Suprapubic skin (tissue), 4 donors: ENCODE measurements around the gene UBXN11. TPM values are rescaled to one million over a fixed set of nuclear protein-coding genes. Genes with fewer than 3 reads are reported as not detected.
A peak's percentile ranks its signal among the peaks of the same experiment; 100 is the strongest.

Source experiments
- DNase-seq, 2 donors: peaks; one replicate each; pipeline ENCODE4 v3.0.0-alpha.2; 2019; ENCODE audit warnings: low spot score in 2 of 2
- H3K27ac ChIP-seq: fragments of 200-600 bp; sonication (generic); one replicate; pipeline ENCODE4 v1.5.1; 2019
- H3K27me3 ChIP-seq: fragments of 200-600 bp; sonication (generic); one replicate; pipeline ENCODE4 v1.5.1; 2019
- H3K36me3 ChIP-seq: fragments of 200-600 bp; sonication (generic); one replicate; pipeline ENCODE4 v1.5.1; 2019
- H3K4me1 ChIP-seq: fragments of 200-600 bp; sonication (generic); one replicate; pipeline ENCODE4 v1.5.1; 2019
- H3K4me3 ChIP-seq: fragments of 200-600 bp; sonication (generic); one replicate; pipeline ENCODE4 v1.5.1; 2019; ENCODE audit warnings: mild to moderate bottlenecking
- H3K9me3 ChIP-seq: fragments of 200-600 bp; sonication (generic); one replicate; pipeline ENCODE4 v1.5.1; 2019
- CTCF ChIP-seq, 2 donors: fragments of 200-600 bp in 1 of 2; fragments of 450-650 bp in 1 of 2; sonication (generic) in 1 of 2; IDR thresholded peaks; one replicate each; pipeline ENCODE4 v1.5.1; 2016 to 2019; ENCODE audit warnings: antibody characterized with exemption in 2 of 2, mild to moderate bottlenecking in 1 of 2, moderate library complexity in 1 of 2
- EP300 ChIP-seq: sonication (generic); formaldehyde crosslinking; IDR thresholded peaks from one replicate; pipeline ENCODE4 v1.6.1; 2017; ENCODE audit warnings: antibody characterized with exemption
- POLR2A ChIP-seq, 2 donors: fragments of 450-650 bp; IDR thresholded peaks; one replicate each; pipeline ENCODE4 v1.6.1; 2017; ENCODE audit warnings: antibody characterized with exemption in 2 of 2, mild to moderate bottlenecking in 2 of 2, moderate library complexity in 2 of 2
- POLR2AphosphoS5 ChIP-seq, 3 donors: sonication (generic); formaldehyde crosslinking; IDR thresholded peaks; one replicate each; pipeline ENCODE4 v1.6.1; 2017; ENCODE audit warnings: antibody characterized with exemption in 3 of 3
- WGBS: methylation state at CpG from one replicate; pipeline ENCODE4 v1.1.5; 2018; 5-methylcytosine and 5-hydroxymethylcytosine counted together
- total RNA-seq, 4 donors: library from RNA; depleted of rRNA; stranded (reverse); fragments of >200 nt; gene quantifications; one replicate each; pipeline ENCODE4 v1.1.0, GENCODE V29; 2016

The UBXN11 gene
- 10 to 100 TPM in 2 of 4 donors, 1 to 10 TPM in 2; 3.2 to 19.1 (median 9.1) TPM for total RNA-seq

- no peaks in the 10 kb centered on the region for H3K27me3 ChIP-seq
- TF ChIP-seq POLR2A (IDR thresholded peaks at IDR 0.05) (no peak), EP300 (no peak), CTCF (IDR thresholded peaks at IDR 0.05) (no peak), POLR2AphosphoS5 (IDR thresholded peaks at IDR 0.05) (peak in 2 of 3 donors; percentile 3 to 55)
- peak within 1 kb of the TSS; percentile 79 for H3K27ac ChIP-seq
- peaks cover 19% of the 10 kb centered on the region for H3K4me1 ChIP-seq
- 1% methylated on average over 12 of the region's 51 CpGs for WGBS
- H3K9me3 ChIP-seq: no peaks in the 10 kb centered on the region
- peak; percentile 94 for DNase-seq
- peak within 1 kb of the TSS; percentile 74 for H3K4me3 ChIP-seq
- no peaks in the 10 kb centered on the region for H3K36me3 ChIP-seq
Observed at GRCh38 chr1:26306290-26307229, at the start of gene UBXN11. UBXN11 (minus strand) TSS chr1:26306636; CDS start chr1:26302883, 3,753 bp downstream.

- no peak for DNase-seq
- Histone ChIP-seq H3K27ac (peak overlapping the region; percentile 59), H3K36me3 (no peaks in the 10 kb centered on the region), H3K27me3 (peaks cover 23% of the 10 kb centered on the region), H3K4me3 (no peak overlapping the region), H3K9me3 (no peaks in the 10 kb centered on the region), H3K4me1 (peaks cover 79% of the 10 kb centered on the region)
- no peak for TF ChIP-seq CTCF (IDR thresholded peaks at IDR 0.05)
- TF ChIP-seq POLR2AphosphoS5 (IDR thresholded peaks at IDR 0.05): no peak
- TF ChIP-seq POLR2A (IDR thresholded peaks at IDR 0.05): no peak
- TF ChIP-seq EP300: no peak
- 88% methylated on average over 5 of the region's 5 CpGs for WGBS
Observed at GRCh38 chr1:26356106-26356505, 49.7 kb upstream of the UBXN11 start.

GRCh38 chr1:26354972-26355371 lies 48.5 kb upstream of the UBXN11 start:
- Histone ChIP-seq H3K36me3 (no peaks in the 10 kb centered on the region), H3K4me3 (no peak overlapping the region), H3K4me1 (peaks cover 77% of the 10 kb centered on the region), H3K9me3 (no peaks in the 10 kb centered on the region), H3K27me3 (peaks cover 12% of the 10 kb centered on the region), H3K27ac (no peak overlapping the region)
- no peak for DNase-seq
- TF ChIP-seq POLR2A (IDR thresholded peaks at IDR 0.05) (no peak), EP300 (no peak), POLR2AphosphoS5 (IDR thresholded peaks at IDR 0.05) (no peak), CTCF (IDR thresholded peaks at IDR 0.05) (no peak)
- 96% methylated on average over 7 of the region's 9 CpGs for WGBS

- H3K4me3 ChIP-seq: peak within 1 kb of the TSS; percentile 33
- 57% methylated on average over 13 of the region's 21 CpGs for WGBS
- DNase-seq: no peak
- H3K27me3 ChIP-seq: peaks cover 9% of the 10 kb centered on the region
- peaks cover 71% of the 10 kb centered on the region for H3K4me1 ChIP-seq
- no peaks in the 10 kb centered on the region for H3K9me3 ChIP-seq
- no peaks in the 10 kb centered on the region for H3K36me3 ChIP-seq
- TF ChIP-seq POLR2AphosphoS5 (IDR thresholded peaks at IDR 0.05) (peak in 1 of 3 donors; percentile 27), CTCF (IDR thresholded peaks at IDR 0.05) (no peak)
- H3K27ac ChIP-seq: peak within 1 kb of the TSS; percentile 72
Observed at GRCh38 chr1:26353976-26354820, 47.8 kb upstream of the UBXN11 start, which contains the start of gene CRYBG2. CRYBG2 (minus strand) TSS chr1:26354130; CDS start chr1:26346657, 7,473 bp downstream.
